DMS 273 (cell line): Measurements from ENCODE around the gene NKD1.
A peak's percentile ranks its signal among the peaks of the same experiment; 100 is the strongest.

Experiments
- DNase-seq: peaks from one replicate; lab custom pipeline; 2025; ENCODE audit not compliant: unreplicated experiment; lab: John Stamatoyannopoulos, UW

Gene NKD1

DNA sequence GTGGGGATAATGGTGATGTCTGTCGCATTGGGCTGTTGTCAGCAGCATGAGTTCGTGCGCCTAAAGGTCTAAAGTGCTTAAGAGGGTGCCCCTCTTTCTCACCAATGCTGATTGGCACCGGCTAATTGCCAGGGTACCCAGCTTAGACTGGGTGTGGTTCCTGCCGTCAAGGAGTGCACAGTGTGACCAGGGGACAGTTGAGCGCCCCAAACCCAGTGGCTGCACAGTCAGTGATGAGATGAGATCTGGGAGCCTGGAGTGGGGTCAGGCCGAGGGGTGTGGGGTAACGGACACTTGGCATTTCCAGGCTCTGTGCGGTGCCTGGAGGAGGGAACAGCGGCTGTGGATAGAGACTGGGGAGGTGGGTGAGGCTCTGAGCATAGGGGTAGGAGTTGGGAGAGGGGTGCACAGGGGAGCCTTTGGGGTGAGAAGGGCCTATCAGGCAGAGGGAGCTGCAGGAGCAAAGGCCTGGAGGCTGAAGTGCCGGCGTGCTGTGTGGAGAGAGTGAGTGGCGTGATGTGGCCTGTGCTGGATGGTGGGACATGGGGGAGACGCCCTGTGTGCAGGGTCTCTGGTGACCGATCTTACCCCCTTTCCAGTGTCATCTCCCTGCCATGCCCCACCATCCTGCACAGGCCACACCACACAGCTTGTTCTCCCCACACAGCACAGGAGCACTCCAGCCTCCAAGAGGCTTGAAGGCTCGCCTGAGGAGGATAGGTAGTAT, 74.6 kb downstream of the NKD1 start:
- no peak for DNase-seq

DNA sequence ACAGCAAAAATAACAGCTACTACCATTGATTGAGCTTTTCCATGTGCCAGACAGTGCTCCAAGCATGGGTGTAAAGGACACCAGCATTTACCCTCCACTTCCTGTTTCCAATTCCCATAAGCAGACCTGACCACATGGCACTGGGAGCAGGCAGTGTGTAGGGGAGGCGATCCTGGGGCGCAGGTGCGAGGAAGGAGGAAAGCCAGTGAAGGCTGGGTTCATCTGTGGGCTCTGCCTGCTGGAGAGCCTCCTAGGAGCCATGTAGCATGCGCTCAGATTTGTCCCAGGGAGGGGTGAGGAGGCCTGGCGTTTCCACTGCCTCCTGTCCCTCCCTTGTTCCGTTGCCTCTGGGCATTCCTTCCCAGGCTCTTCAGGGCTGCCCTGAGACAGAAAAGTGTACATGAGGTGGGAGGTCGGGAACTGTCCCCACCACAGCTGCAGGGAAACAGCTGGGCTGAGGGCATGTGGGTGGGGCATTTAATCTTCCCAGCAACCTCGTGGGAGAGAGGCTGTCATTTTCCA, 76.3 kb downstream of the NKD1 start:
- no peak for DNase-seq

DNA sequence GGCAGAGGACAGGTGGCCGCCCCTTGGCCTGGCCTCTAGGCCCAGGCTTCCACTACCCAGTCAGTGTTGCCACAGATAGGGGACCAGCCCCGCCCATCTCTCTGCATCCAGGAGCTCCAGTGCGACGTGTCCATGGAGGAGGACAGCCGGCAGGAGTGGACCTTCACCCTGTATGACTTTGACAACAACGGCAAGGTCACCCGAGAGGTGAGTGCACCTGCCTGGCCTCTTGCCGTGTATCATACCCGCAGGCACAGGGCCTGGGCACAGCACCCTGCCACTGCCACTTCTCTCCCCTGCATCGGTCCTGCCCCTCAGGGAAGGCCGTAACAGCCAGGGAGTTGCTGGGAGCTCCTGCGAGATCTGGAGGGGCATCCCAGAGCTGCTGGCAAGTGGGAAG, 77.2 kb downstream of the NKD1 start:
- DNase-seq = no peak

DNA sequence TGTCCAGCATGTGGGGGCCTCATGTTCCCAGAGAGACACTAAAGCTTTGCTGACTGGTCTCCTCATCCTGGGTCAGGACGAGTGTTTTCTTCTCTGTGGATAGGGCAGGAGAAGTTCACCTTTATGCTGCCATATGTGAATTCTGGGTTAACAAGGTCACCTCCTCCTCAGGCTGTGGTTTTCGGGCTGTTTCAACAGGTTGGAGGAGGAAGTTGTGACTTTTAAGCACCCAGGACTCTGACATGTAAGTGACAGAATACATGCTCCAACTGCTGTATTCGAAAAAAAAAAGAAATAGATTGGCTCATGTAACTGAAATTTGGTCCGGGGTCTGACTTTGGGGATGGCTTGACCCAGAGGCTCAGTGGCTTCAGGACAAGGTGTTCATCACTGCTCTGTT, 78.7 kb downstream of the NKD1 start:
- no peak for DNase-seq

DNA sequence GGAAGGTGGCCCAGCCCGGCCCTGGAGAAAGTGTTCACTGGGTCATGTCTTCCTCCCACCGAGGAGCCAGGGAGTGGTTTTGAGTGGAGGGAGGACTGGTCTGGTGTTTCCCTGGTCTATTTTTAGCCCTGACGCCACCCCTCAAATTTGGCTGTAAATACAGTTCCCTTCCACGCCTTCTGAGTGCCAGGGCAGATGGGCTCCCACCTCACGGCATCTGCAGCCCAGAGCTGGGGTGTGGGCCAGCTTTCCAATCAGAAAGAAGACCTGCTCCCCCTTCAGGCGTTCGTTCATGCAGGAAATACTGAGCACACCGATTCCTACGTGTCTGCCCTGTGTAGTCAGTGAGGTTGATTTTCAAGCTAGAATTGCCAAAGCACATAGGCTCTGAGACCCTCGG, 79.2 kb downstream of the NKD1 start:
- DNase-seq = peak; percentile 97

DNA sequence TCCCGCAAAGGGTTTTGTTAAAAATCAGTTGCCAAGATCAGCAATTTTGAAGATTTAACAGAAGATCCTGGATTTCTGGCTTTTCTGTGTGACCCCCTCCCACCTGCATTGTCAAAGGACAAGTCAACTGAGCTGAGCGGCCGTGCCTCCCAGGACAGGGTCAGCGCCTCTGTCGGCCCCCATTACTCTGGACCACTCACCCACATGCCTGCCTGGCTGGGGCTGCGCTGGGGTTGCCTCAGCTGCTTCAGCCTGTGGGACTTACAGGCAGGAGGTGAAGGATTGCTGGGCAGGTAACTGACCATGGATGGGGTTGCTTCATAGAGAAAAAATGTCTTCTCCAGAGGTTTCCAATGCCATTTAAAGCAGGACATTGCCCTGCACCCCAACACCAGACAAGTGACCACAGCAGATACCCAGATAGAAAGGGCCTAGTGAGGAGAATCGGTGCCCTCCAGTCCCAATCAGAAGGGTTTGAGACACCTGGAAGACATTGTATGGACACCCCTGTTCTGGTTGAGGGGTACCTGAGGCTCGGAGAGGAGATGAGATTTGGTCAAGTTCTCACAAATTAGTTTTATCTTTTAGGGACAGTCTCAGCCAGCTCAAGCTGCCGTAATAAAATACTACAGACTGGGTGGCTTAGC, 80.1 kb downstream of the NKD1 start:
- DNase-seq = no peak

DNA sequence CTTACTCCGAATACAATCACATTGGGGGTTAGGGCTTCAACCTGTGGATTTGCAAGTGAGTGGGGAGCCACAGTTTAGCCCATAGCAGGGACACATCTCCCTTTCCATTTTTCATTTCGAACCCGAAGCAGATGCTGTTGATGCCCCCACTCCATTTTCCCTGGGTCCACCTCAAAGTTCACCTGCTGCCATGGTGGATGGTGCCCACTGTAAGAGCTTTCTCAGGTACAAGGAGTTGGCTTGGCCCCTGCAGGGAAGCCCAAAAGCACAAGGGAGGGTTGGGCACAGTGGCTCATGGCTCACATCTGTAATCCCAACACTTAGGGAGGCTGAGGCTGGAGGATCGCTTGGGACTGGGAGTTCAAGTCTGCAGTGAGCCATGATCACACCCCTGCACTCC, 81.1 kb downstream of the NKD1 start:
- DNase-seq = no peak

DNA sequence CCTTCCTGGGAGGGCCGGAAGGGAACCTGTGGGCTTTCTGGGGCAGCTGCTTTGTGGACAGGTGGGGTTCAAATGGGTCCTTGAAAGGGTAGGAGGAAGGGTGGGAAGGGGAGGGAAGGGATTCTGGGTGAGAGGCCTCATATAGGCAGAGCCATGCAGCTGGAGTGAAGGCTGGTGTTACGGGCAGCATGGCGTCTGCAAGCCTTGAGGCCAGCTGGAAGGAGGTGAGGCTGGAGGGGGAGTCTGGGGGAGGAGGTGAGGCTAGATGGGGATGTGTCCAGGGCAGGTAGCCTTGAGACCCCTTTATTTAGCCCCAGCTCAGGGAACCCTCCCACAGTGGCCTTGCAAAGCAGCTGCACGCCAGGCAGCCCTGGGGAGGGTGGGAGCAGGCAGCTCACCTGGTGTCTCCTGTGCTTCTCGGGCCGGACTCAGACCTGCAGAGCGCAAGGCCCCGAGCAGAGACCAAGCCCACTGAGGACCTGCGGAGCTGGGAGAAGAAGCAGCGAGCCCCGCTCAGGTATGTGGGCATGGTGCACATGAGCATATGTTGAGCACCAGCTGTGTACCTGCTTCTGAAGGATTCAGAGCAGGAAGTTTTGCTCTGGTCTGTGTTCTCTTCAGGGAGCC, 82.3 kb downstream of the NKD1 start:
- DNase-seq = no peak

DNA sequence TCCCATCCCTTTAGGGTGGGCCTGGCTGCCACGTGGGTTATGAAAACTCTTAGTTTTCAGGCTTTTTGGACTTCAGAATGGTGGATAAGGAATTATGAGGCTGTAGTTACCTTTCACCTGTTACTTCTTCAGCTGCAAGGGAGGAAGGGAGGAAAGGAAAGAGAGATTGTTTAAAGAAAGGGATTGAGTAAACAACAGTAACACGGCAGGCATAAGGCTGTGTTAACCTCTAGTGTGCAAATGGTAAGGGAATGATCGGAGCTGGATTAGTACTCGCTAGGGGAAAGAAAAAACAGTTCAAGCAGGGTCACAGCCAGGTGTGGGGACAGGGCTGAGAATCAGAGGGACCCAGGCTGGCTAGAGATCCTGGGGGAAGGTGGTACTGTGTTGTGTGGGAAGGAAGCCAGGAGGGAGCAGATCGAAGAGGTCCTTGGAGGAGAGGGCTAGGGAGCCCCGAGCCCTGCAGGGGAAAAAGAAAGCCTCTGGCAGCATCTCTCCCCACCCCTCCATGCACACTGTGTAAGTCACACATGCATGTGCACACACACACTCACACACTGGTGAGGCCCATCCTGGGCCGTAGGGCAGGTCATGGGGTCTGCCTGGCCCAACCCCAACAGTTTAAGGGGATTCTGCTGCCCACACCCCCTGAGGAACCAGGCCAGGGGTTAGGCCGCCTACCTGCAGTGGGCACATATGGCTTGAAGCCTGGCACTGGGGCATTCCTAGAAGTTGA, 83.2 kb downstream of the NKD1 start:
- DNase-seq = no peak

DNA sequence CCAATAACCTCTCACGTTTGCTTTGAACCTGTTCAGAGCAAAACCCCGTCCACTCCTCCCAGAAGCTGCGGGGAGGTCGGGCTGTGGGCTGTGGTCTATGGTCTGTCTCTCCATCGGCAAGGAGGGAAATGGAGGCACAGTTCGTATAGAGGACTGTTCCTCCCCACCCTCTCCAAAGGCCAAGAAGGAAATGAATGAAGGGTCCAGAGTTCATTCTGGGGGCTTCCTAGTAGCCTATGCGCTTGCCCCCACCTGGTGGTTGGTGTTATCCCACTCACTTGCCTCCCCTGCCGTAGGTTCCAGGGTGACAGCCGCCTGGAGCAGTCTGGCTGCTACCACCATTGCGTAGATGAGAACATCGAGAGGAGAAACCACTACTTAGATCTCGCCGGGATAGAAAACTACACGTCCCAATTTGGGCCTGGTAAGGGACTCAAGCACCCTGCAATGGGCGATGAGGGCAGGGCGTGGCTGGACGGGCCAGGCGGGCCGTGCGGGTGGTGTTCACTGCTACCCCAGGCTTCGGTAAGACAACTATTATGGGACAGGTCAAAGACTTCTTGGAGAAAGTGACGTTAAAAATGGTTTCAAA, 83.9 kb downstream of the NKD1 start:
- no peak for DNase-seq

DNA sequence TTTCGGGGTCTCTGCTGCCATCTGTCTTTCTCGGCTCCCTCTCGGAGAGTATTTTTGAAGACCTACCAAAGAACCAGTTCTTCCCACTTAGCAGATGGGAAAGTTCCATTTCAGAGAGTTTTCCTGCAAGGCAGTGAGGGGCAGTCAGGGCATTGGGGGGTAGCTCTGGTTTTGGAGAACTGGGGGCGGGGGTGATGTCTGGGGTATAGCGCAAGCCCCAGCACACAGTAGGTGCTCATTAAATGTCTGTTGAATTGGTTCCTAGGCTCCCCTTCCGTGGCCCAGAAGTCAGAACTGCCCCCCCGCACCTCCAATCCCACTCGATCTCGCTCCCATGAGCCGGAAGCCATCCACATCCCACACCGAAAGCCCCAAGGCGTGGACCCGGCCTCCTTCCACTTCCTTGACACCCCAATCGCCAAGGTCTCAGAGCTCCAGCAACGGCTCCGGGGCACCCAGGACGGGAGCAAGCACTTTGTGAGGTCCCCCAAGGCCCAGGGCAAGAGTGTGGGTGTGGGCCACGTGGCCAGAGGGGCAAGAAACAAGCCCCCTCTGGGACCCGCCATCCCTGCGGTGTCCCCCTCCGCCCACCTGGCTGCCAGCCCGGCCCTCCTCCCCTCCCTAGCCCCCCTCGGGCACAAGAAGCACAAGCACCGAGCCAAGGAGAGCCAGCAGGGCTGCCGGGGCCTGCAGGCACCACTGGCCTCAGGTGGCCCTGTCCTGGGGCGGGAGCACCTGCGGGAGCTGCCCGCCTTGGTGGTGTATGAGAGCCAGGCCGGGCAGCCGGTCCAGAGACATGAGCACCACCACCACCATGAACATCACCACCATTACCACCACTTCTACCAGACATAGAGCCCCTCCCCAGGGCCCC, 85.0 kb downstream of the NKD1 start:
- no peak for DNase-seq

DNA sequence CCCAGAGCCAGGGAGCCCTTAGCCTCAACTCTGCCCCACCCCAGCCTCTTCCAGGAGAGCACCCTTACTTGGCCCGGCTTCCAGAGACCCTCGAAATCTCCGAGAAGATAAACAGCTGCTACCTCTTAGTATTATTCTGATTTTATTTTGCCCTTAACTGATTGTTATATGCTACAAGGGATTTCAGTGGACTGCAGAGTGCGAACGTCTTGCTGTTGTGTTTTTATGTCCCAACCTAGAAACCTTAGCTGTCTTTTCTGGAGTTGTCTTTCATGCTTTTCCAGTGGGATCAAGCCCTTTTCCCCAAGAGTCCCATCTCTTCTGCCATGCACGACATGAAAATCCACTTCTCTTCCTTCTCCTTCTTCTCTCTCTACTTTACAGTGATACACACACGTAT, 85.9 kb downstream of the NKD1 start:
- DNase-seq = no peak

DNA sequence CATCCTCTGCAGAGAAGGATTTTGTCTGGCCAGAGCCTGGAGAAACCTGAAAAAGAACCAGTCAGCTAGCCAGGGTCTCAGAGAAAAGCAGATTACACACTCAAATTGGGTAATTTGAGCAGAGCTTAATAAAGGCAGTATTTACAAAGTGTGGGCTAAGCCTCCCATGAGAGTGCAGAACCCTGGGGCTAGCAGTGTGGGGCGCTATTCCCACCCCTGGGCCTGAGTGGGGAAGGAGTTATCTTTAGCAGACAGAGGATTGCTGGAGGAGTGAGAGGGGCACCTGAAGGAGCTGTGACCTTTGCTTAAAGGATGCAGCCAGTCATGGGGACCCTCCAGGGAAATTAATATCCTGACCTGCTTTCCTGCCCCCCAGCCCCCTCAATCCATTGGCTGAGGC, 86.8 kb downstream of the NKD1 start:
- no peak for DNase-seq

DNA sequence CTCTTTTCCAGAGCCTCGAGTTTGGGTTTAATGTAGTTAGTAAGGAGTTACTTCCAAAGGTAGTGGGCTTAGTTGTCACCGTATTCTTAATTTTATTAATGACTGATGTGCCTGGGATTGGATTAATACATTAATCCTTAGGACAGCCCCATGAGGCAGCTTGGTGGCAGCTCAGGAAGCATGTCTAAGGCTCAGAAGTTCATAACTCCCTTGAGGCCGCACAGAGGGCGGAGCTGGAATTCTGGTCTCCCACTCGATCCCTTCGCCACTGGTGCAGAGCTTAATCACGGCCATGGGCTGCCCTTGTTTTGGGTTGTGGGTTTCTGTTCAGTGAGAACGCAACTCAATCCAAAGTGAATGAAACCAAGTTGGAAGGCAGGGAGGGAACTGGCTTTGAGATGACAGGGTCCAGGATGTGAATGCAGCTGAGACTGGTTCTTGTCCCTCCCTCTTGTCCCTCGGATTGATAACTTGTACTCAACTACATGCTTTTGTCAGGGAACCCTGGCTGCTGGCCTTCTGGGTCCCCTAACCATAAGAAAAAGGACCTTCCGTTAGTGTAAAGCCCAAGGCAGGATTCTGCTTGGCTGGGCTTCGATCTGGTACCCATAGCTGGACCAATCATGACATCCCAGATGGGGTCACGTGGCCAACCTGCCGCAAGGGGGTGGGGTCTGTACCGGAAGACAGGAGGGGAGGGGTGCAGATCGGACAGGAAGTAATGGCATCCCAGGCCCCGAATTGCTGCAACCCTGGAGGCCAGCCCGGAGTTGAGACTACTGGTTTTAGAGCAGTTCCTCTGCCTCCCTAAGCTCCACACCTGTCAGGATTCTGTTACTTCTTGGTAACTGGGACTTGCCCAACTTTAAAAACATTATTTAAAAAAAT, 87.6 kb downstream of the NKD1 start:
- DNase-seq = peak; percentile 22

DNA sequence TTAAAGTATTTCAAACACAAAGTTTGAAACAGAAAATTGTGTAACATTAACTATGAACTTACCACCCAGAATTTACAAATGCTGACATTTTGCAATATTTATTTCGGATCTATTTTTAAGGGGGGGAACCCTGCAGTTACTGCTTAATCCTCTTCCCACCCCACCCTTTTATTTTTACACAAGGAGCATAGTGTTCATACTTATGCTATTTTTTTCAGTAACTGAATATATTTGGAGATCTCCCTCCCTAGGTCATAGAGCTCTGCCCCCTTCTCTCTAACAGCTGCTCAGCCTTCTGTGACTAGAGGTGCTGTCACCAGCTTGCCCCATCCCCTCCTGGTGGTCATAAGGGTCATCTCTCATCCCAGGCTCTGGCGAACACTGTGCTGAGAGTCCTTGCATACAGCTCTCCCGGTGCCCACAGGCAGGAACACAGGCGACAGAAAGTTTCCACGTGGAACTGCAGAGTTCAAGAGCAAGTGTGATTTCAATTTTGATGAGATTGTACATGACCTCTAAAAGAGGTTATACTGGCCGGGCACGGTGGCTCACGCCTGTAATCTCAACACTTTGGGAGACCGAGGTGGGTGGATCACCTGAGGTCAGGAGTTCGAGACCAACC, 88.7 kb downstream of the NKD1 start:
- no peak for DNase-seq

DNA sequence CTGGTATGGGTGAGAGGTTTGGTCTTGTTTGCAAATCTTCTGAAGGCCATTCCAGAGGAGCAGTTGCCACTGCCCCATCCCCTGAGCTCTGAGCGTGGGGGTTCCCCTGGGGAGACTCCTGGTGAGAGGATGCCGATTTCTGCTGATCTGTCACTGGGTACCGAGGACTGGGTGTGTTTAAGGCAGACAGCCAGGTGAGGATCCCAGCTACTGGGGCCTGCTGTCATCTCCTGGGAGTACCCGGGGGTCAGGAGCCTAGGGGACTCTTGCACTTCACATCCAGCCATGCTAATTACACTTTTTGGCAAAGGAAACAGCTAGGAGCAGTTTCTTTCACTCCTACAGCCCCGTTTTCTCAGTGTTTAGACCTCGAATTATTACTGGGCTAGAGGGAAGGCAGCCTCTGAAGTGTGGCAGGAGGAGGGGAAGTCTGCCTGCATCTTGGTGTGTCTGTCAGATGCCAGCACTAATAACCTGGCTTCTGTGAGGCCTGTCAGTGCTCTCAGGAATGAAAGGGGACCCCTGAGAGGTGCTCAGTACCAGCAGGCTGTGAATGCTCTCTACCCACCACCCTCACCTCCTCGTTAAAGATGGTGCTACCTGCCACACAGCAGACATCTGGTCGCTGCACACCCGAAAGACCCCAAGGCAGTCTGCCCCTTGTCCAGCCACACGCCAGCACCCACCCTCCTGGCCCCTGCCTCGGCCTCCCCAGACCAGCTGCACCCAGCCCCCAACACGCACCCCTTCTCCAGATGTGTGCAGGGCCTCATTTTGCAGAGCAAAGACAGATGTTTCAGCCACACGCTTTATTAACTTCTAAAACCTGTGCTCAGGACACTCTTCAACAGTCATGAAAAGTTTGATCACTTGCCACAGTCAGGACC, 89.8 kb downstream of the NKD1 start:
- DNase-seq = no peak

DNA sequence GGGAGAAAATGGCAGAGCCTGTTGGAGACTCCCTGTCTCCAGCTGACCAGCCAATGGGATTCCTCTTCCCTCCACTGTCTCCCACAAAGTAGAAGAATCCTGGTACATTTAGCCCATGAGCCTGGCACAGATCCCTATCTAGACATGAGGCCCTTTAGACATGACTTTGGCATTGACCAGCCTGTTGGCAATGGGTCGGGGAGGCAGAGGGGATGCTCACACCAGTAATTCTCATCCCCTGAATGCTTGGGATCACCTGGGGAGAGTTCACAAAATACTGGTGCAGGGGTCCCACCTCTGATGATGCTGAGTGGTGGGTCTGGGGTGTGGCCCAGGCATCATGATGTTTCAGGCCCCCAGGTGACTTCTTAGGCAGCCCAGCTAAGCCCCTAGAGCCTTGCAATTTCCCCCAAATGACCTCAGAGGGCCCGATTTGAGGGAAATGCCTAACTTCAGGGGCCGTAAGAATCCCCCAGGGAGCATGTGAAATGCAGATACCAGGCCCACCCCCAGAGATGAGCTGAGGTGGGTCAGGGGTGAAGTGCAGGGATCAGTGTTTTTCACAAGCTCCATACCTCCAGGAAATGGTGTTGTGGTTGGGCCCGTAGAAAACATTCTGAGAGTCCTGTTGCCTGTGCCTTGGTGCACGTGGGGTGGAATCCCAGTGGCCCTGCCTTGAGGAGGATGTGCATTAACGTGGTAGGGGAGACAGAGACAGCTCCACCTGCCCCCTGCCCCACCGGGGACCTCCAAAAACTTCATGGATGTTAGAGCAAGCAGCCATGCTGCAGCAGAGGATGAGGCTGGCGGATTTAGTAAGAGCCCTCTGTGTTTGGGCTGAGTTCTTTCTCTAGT, 90.8 kb downstream of the NKD1 start:
- DNase-seq = no peak
